K562 (cell line): ENCODE measurements around the gene CRYBG1. TPM values are rescaled to one million over a fixed set of nuclear protein-coding genes. Genes with fewer than 3 reads are reported as not detected.
"Not testable (repeated sequence)": the region's sequence is repeated elsewhere in the genome, so short reads cannot be mapped to it uniquely, and the experiment has no call there.

Experiments used
- ATAC-seq: fragments of 200-7000 bp; cut with Tn5 transposase; 3 replicates; pipeline ENCODE4 v1.9.1; 2020; ENCODE audit warnings: moderate library complexity
- BruUV-seq: library from RNA; stranded (reverse); fragments of 400-500 nt; replicated peaks from 2 replicates; lab custom pipeline; 2021; lab: Mats Ljungman, UMichigan
- CTCF ChIA-PET: fragments of 300-600 bp; formaldehyde crosslinking; extraction: SDS; loops from one replicate; lab custom pipeline; 2021; ENCODE audit warnings: low intra/inter-chr PET ratio; lab: Yijun Ruan, JAX
- POLR2A ChIA-PET: fragments of 300-600, 350-650 bp; sonication (Branson Sonifier 250); formaldehyde crosslinking; extraction: SDS; loops from one replicate; lab custom pipeline; 2021; ENCODE audit warnings: antibody characterized with exemption, inconsistent platforms; lab: Yijun Ruan, JAX
- DNase-seq, 4 experiments: peaks; one replicate each; pipeline versions ENCODE4 v3.0.0 to v3.0.0-alpha.2; 2011 to 2018; ENCODE audit warnings: low spot score in 3 of 4, mixed read lengths in 3 of 4; ENCODE audit errors: extremely low read depth in 1 of 4
- FAIRE-seq: peaks from 2 replicates; lab custom pipeline; 2011; peaks lifted over from hg19 to GRCh38; lab: Jason Lieb, UNC
- H2AFZ ChIP-seq: 2 replicates; pipeline ENCODE4 v1.6.0; 2011; ENCODE audit warnings: low read depth, low read length, control low read depth, inconsistent platforms
- H3K27ac ChIP-seq: fragments of 200-600 bp; 3 replicates; pipeline ENCODE4 v1.8.0; 2011; ENCODE audit warnings: low read depth, mild to moderate bottlenecking, control low read depth, inconsistent platforms, low read length, moderate library complexity, mixed read lengths; ENCODE audit errors: extremely low read depth
- H3K27me3 ChIP-seq, 2 experiments: fragments of 300-600 bp in 1 of 2; 2 replicates in 1 of 2; 3 replicates in 1 of 2; pipeline versions ENCODE4 v1.6.0 to v1.8.0; 2011; ENCODE audit warnings: inconsistent platforms in 2 of 2, low read length in 2 of 2, mild to moderate bottlenecking in 1 of 2, mixed read lengths in 1 of 2, moderate library complexity in 1 of 2; ENCODE audit not compliant: control insufficient read depth in 2 of 2, insufficient read depth in 2 of 2
- H3K36me3 ChIP-seq: fragments of 300-600 bp; 3 replicates; pipeline ENCODE4 v1.8.0; 2011; ENCODE audit warnings: mild to moderate bottlenecking, low read length, inconsistent platforms; ENCODE audit not compliant: control insufficient read depth, insufficient read depth
- H3K4me1 ChIP-seq, 2 experiments: fragments of 200-600 bp in 1 of 2; replicated peaks in 1 of 2; 2 replicates in 1 of 2; 3 replicates in 1 of 2; pipeline versions ENCODE4 v1.5.1 to v1.8.0; 2011; ENCODE audit warnings: inconsistent platforms in 2 of 2, low read length in 2 of 2, mild to moderate bottlenecking in 1 of 2, mixed read lengths in 1 of 2, moderate library complexity in 1 of 2; ENCODE audit not compliant: control insufficient read depth in 2 of 2, insufficient read depth in 2 of 2
- H3K4me2 ChIP-seq: 2 replicates; pipeline ENCODE4 v1.6.1; 2011; ENCODE audit warnings: low read length, control low read depth, inconsistent platforms, mixed read lengths; ENCODE audit not compliant: insufficient read depth
- H3K4me3 ChIP-seq: fragments of 200-600 bp; sonication (generic), shearing (Covaris generic); 2 replicates; pipeline ENCODE4 v1.5.1; 2016; ENCODE audit warnings: control low read depth, inconsistent platforms
- H3K79me2 ChIP-seq: fragments of 200-600 bp; 3 replicates; pipeline ENCODE4 v1.8.0; 2011; ENCODE audit warnings: low read length, inconsistent platforms; ENCODE audit not compliant: control insufficient read depth, insufficient read depth
- H3K9ac ChIP-seq, 2 experiments: 2 replicates each; pipeline versions ENCODE4 v1.6.0 to v1.6.1; 2011; ENCODE audit warnings: low read depth in 2 of 2, low read length in 2 of 2, control low read depth in 1 of 2, inconsistent platforms in 1 of 2, mild to moderate bottlenecking in 1 of 2, mixed read lengths in 1 of 2; ENCODE audit not compliant: insufficient read depth in 1 of 2
- H3K9me1 ChIP-seq: one replicate; pipeline ENCODE4 v1.6.0; 2011; ENCODE audit warnings: inconsistent platforms, mild to moderate bottlenecking, low read length, moderate library complexity; ENCODE audit not compliant: control insufficient read depth, insufficient read depth
- H3K9me3 ChIP-seq: replicated peaks from 2 replicates; pipeline ENCODE4 v1.5.1; 2011; ENCODE audit warnings: low read depth, low read length, inconsistent platforms; ENCODE audit not compliant: control insufficient read depth, insufficient read depth
- H4K20me1 ChIP-seq: replicated peaks from 2 replicates; pipeline ENCODE4 v1.6.1; 2011; ENCODE audit warnings: low read length, inconsistent platforms, mixed read lengths; ENCODE audit not compliant: control insufficient read depth, insufficient read depth
- CREB5 ChIP-seq: fragments of 250-450 bp; sonication (Bioruptor Pico); IDR thresholded peaks from 2 replicates; pipeline ENCODE4 v1.5.0; 2020; ENCODE audit warnings: mild to moderate bottlenecking
- IFI16 ChIP-seq: fragments of 250-450 bp; sonication (Bioruptor Pico); IDR thresholded peaks from 2 replicates; pipeline ENCODE4 v2.1.2; 2022; ENCODE audit warnings: mild to moderate bottlenecking, inconsistent platforms
- MCM3 ChIP-seq: fragments of 450-650 bp; IDR thresholded peaks from 2 replicates; pipeline ENCODE4 v1.6.1; 2016
- MED1 ChIP-seq: sonication (generic); formaldehyde crosslinking; IDR thresholded peaks from 2 replicates; pipeline ENCODE4 v1.8.1; 2023; ENCODE audit warnings: missing genetic modification reagents, borderline replicate concordance
- PHF21A ChIP-seq: fragments of 450-650 bp; IDR thresholded peaks from 2 replicates; pipeline ENCODE4 v1.6.1; 2017; ENCODE audit warnings: low read depth, borderline replicate concordance
- RBM22 ChIP-seq: fragments of 200-400 bp; formaldehyde crosslinking; IDR thresholded peaks from 2 replicates; pipeline ENCODE4 v1.6.1; 2018; ENCODE audit warnings: low read length, low read depth; ENCODE audit not compliant: poor library complexity, severe bottlenecking
- TAF7 ChIP-seq: fragments of 450-650 bp; IDR thresholded peaks from 2 replicates; pipeline ENCODE4 v1.6.1; 2016; ENCODE audit warnings: missing genetic modification characterization, missing compliant biosample characterization
- ZEB2 ChIP-seq: fragments of 450-650 bp; IDR thresholded peaks from 2 replicates; pipeline ENCODE4 v1.6.1; 2016
- ZNF316 ChIP-seq: fragments of 450-650 bp; IDR thresholded peaks from 2 replicates; pipeline ENCODE4 v1.6.1; 2016
- ZNF79 ChIP-seq: fragments of 250-450 bp; sonication (Bioruptor Pico); IDR thresholded peaks from 2 replicates; pipeline ENCODE4 v1.4.0; 2020; ENCODE audit warnings: low read depth, mild to moderate bottlenecking, moderate library complexity
- whole genome bisulfite sequencing: fragments of 100-300 bp; shearing (Covaris generic); methylation state at CpG from one replicate; pipeline ENCODE4 v1.1.6; 2016; ENCODE audit warnings: low coverage, mixed read lengths; ENCODE audit not compliant: insufficient coverage; ENCODE audit errors: missing lambda C conversion rate; 5-methylcytosine and 5-hydroxymethylcytosine counted together
- in situ Hi-C: fragments of 300-500 bp; cut with MboI; formaldehyde crosslinking; loops from 4 replicates; pipeline ENCODE4 v1.15.0; 2018; ENCODE audit warnings: inconsistent platforms, mixed read lengths
- intact Hi-C: fragments of 100-400 bp; cut with micrococcal nuclease; formaldehyde crosslinking; loops from 2 replicates; pipeline ENCODE4 v1.14.2; 2022
- polyA plus RNA-seq, 8 experiments: library from polyadenylated mRNA; depleted of rRNA in 4 of 8; stranded (reverse) in 5 of 8; unstranded in 3 of 8; fragments of >200 nt; fragmentation: Nextera tagmentation in 2 of 8; fragmentation: Illumina TruSeq in 1 of 8; extraction: Ambion mirVana in 2 of 8; extraction: Trizol in 1 of 8; gene quantifications; 2 replicates each; pipeline versions ENCODE4 v1.2.1 to v1.2.3, GENCODE V29; 2011 to 2014; ENCODE audit warnings: inconsistent platforms in 1 of 8, missing spikeins in 1 of 8
- total RNA-seq, 7 experiments: library from RNA; depleted of rRNA in 6 of 7; stranded (reverse); fragments of >200 nt in 6 of 7; fragmentation: Illumina TruSeq in 2 of 7; extraction: Trizol in 2 of 7; gene quantifications; 2 replicates each; pipeline versions ENCODE4 v1.2.1 to v1.2.3, GENCODE V29; 2011 to 2021; ENCODE audit warnings: low replicate concordance in 1 of 7
- TF ChIP-seq, protein P1 (sequence below): fragments of 250-450 bp; sonication (Bioruptor Pico); IDR thresholded peaks from 2 replicates; pipeline ENCODE4 v1.5.0; 2021; ENCODE audit warnings: mild to moderate bottlenecking, borderline replicate concordance

Gene CRYBG1
- total and polyA plus RNA-seq, 9 of the 15 experiments (the other 6 are each of a cell fraction or from before 2014, with no cell fraction given): 0.07 to 0.47 (median 0.11) TPM

DNA sequence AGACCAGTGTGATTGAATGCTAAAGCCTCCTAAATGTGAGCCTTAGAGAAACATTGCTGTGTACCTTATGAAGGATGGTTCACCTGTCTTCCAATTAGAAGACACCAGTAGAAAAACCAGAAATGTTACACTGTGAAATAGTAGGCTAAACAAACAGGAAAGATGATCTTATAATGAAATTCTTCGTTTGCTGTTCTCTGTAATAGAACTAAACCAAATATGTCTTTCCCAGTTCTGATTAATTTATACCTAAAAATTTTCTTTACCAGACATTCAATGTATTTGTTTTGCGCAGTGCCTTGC lies 154.0 kb downstream of the CRYBG1 start:
- Histone ChIP-seq H3K36me3 (no peaks in the 10 kb centered on the region), H3K9me1 (no peaks in the 10 kb centered on the region), H3K79me2 (no peaks in the 10 kb centered on the region), H2AFZ (no peak overlapping the region), H3K4me3 (no peak overlapping the region), H4K20me1 (peaks cover 6% of the 10 kb centered on the region; the same call in 1 of the 2 replicates), H3K4me1 (peaks cover 8 to 24% of the 10 kb centered on the region in 2 experiments; a peak in 4 of 5 replicates), H3K4me2 (no peak overlapping the region), H3K9ac (no peak overlapping the region), H3K9me3 (no peaks in the 10 kb centered on the region), H3K27ac (no peak overlapping the region), H3K27me3 (peaks cover 27 to 34% of the 10 kb centered on the region in 2 experiments)
- no peak for TF ChIP-seq ZEB2
- no peak for TF ChIP-seq RBM22
- TF ChIP-seq MCM3: no peak
- no peak for TF ChIP-seq MED1 (CRISPR knock-in tag)
- no peak for TF ChIP-seq TAF7
- TF ChIP-seq, protein P1, sequence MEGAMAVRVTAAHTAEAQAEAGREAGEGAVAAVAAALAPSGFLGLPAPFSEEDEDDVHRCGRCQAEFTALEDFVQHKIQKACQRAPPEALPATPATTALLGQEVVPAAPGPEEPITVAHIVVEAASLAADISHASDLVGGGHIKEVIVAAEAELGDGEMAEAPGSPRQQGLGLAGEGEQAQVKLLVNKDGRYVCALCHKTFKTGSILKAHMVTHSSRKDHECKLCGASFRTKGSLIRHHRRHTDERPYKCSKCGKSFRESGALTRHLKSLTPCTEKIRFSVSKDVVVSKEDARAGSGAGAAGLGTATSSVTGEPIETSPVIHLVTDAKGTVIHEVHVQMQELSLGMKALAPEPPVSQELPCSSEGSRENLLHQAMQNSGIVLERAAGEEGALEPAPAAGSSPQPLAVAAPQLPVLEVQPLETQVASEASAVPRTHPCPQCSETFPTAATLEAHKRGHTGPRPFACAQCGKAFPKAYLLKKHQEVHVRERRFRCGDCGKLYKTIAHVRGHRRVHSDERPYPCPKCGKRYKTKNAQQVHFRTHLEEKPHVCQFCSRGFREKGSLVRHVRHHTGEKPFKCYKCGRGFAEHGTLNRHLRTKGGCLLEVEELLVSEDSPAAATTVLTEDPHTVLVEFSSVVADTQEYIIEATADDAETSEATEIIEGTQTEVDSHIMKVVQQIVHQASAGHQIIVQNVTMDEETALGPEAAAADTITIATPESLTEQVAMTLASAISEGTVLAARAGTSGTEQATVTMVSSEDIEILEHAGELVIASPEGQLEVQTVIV: no peak
- no peak for TF ChIP-seq ZNF316
- no peak for TF ChIP-seq IFI16
- no peak for TF ChIP-seq ZNF79 (CRISPR knock-in tag)
- TF ChIP-seq PHF21A: no peak
- no peak for TF ChIP-seq CREB5
- WGBS: 45% methylated on average over 2 of the region's 2 CpGs
- FAIRE-seq: no peak
- ATAC-seq: no peak
- in situ Hi-C loops (no loop called here), intact Hi-C loops (no loop called here)
- CTCF ChIA-PET: no interaction called here
- POLR2A ChIA-PET: no interaction called here
- DNase-seq: no peak
- BruUV-seq: no TSS peak

DNA sequence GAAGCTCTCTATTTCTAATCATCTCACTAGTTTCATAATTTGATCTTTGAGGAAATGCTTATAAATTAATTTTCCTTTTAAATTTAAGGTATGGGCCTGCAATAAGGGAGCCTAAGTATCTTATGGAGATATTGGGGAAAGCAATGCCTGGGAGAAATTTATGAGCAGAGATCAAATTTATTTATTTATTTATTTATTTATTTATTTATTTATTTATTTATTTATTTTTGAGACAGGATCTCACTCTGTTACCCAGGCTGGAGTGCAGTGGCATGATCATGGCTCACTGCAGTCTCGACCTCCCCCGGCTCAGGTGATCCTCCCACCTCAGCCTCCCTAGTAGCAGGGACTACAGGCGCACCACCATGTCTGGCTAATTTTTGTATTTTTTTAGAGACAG lies 155.1 kb downstream of the CRYBG1 start:
- DNase-seq, H3K9me1 ChIP-seq, H2AFZ ChIP-seq, H3K27ac ChIP-seq, CTCF ChIA-PET, POLR2A ChIA-PET, H3K9me3 ChIP-seq, H3K4me3 ChIP-seq, H3K79me2 ChIP-seq, ATAC-seq, H3K36me3 ChIP-seq, H3K4me2 ChIP-seq, intact Hi-C loops, FAIRE-seq, H4K20me1 ChIP-seq, BruUV-seq, H3K9ac ChIP-seq, in situ Hi-C loops: not testable (repeated sequence)
- peaks cover 19 to 26% of the 10 kb centered on the region in 2 experiments for H3K4me1 ChIP-seq
- WGBS: 58% methylated on average over 3 of the region's 3 CpGs
- peaks cover 19 to 23% of the 10 kb centered on the region in 2 experiments; a peak in 4 of 5 replicates for H3K27me3 ChIP-seq
